Vagina (tissue), 2 donors: Measurements from ENCODE around the gene CBLL2. TPM values are rescaled to one million over a fixed set of nuclear protein-coding genes. Genes with fewer than 3 reads are reported as not detected.
"Not testable (repeated sequence)": the region's sequence is repeated elsewhere in the genome, so short reads cannot be mapped to it uniquely, and the experiment has no call there.

ENCODE experiments used
- DNase-seq, 2 donors: peaks; one replicate each; pipeline ENCODE4 v3.0.0-alpha.2; 2017; ENCODE audit errors: extremely low spot score in 2 of 2
- H3K27ac ChIP-seq: fragments of 200-600 bp; sonication (generic); one replicate; pipeline ENCODE4 v1.5.1; 2019
- H3K27me3 ChIP-seq: fragments of 200-600 bp; sonication (generic); one replicate; pipeline ENCODE4 v1.5.1; 2019
- H3K36me3 ChIP-seq, 2 donors: fragments of 200-600 bp; sonication (generic); one replicate each; pipeline ENCODE4 v1.5.1; 2017 to 2019
- H3K4me1 ChIP-seq: fragments of 200-600 bp; sonication (generic); one replicate; pipeline ENCODE4 v1.5.1; 2019
- H3K4me3 ChIP-seq, 2 donors: fragments of 200-600 bp; sonication (generic); 1 replicate in 1 of 2; 2 replicates in 1 of 2; pipeline ENCODE4 v1.5.1; 2016 to 2019
- H3K9me3 ChIP-seq: fragments of 200-600 bp; sonication (generic); one replicate; pipeline ENCODE4 v1.5.1; 2019
- POLR2A ChIP-seq, 2 donors: fragments of 450-650 bp; IDR thresholded peaks; one replicate each; pipeline ENCODE4 v1.6.1; 2017; ENCODE audit warnings: antibody characterized with exemption in 2 of 2, mild to moderate bottlenecking in 2 of 2, moderate library complexity in 2 of 2
- POLR2AphosphoS5 ChIP-seq, 2 donors: sonication (generic); formaldehyde crosslinking; IDR thresholded peaks; one replicate each; pipeline ENCODE4 v1.9.0; 2017; ENCODE audit warnings: antibody characterized with exemption in 2 of 2, mild to moderate bottlenecking in 2 of 2, low read depth in 1 of 2; ENCODE audit not compliant: insufficient read depth in 1 of 2
- intact Hi-C: fragments of 100-400 bp; cut with DNase I; formaldehyde crosslinking; loops from one replicate; pipeline ENCODE4 v1.15.1; 2023
- total RNA-seq: library from RNA; depleted of rRNA; stranded (reverse); fragments of >200 nt; gene quantifications from one replicate; pipeline ENCODE4 v1.2.3, GENCODE V29; 2016
- TF ChIP-seq, protein P1 (sequence below), 3 experiments: fragments of 450-650 bp in 2 of 3; fragments of 200-600 bp in 1 of 3; sonication (generic) in 1 of 3; IDR thresholded peaks; one replicate each; pipeline ENCODE4 v1.5.1; 2017 to 2019; ENCODE audit warnings: antibody characterized with exemption in 3 of 3, mild to moderate bottlenecking in 2 of 3, moderate library complexity in 2 of 3

The CBLL2 gene
- total RNA-seq, 1 donor from 2014 or later, result not detected

DNA sequence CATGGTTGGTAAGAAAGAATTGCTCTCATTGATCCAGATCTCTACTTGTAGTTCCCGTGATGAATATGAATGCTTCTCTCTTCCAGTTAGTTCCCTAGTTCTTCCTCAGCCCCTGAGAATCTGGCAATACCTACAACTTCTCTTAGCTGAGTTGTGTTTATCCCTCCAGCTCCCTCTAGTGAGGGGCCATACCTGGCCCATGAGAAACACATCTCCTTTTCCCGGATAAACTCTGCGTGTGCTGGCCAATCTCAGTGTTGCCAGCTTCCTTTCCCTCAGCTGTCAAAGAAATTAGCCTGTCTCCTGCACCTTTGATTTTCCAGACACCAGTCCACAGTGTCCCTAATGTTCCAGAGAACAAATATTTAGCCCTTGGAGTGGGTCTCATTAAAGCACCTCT, 5.7 kb downstream of the CBLL2 start:
- Histone ChIP-seq H3K36me3 (no peaks in the 10 kb centered on the region), H3K4me1 (no peaks in the 10 kb centered on the region), H3K4me3 (no peak overlapping the region), H3K27me3 (no peaks in the 10 kb centered on the region), H3K27ac (no peak overlapping the region), H3K9me3 (no peaks in the 10 kb centered on the region)
- TF ChIP-seq, protein P1, sequence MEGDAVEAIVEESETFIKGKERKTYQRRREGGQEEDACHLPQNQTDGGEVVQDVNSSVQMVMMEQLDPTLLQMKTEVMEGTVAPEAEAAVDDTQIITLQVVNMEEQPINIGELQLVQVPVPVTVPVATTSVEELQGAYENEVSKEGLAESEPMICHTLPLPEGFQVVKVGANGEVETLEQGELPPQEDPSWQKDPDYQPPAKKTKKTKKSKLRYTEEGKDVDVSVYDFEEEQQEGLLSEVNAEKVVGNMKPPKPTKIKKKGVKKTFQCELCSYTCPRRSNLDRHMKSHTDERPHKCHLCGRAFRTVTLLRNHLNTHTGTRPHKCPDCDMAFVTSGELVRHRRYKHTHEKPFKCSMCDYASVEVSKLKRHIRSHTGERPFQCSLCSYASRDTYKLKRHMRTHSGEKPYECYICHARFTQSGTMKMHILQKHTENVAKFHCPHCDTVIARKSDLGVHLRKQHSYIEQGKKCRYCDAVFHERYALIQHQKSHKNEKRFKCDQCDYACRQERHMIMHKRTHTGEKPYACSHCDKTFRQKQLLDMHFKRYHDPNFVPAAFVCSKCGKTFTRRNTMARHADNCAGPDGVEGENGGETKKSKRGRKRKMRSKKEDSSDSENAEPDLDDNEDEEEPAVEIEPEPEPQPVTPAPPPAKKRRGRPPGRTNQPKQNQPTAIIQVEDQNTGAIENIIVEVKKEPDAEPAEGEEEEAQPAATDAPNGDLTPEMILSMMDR (IDR thresholded peaks at IDR 0.05), result no peak
- TF ChIP-seq POLR2A (IDR thresholded peaks at IDR 0.05), result no peak
- TF ChIP-seq POLR2AphosphoS5 (IDR thresholded peaks at IDR 0.05; ENCODE audit: insufficient read depth in 1 of 2, low read depth in 1 of 2), result no peak
- DNase-seq, result no peak
- intact Hi-C loops, result no loop called here

DNA sequence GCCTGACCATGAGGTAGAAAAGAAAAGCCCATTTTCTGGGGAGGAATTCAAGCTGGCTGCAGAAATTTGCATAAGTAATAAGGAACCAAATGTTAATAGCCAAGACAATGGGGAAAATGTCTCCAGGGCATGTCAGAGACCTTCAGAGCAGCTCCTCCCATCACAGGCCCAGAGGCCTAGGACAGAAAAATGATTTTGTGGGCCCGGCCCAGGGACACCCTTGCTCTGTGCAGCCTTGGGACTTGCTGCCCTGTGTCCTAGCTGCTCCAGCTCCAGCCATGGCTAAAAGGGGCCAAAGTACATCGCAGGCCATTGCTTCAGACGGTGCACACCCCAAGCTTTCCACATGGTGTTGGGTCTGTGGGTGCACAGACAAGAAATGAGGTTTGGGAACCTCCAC, 16.5 kb downstream of the CBLL2 start:
- H3K27ac ChIP-seq, H3K9me3 ChIP-seq, H3K4me1 ChIP-seq, H3K27me3 ChIP-seq, H3K4me3 ChIP-seq, H3K36me3 ChIP-seq, DNase-seq, intact Hi-C loops: not testable (repeated sequence)

DNA sequence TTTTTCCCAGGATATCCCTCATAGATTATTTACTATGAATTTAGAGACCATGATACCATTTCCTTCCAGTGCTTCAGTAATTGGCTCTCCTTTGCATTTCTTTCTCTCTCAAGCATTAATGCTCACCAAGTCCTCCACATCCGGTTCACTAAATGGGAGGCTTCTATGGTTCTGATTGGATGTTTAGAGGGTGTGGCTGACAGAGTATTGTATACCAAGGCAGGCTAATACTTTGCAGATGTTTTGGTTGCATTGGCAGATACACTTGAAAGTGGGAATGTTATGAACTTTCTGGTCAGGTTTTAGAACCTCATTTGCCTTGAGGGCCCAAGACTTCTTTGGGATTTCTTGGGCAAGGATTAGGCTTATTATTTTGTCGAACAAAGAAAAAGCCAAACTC, 24.2 kb downstream of the CBLL2 start:
- H3K36me3 ChIP-seq, result no peaks in the 10 kb centered on the region
- H3K27me3 ChIP-seq, result no peaks in the 10 kb centered on the region
- H3K4me1 ChIP-seq, result no peaks in the 10 kb centered on the region
- H3K27ac ChIP-seq, result no peak overlapping the region
- TF ChIP-seq, protein P1 (IDR thresholded peaks at IDR 0.05), result no peak
- TF ChIP-seq POLR2A (IDR thresholded peaks at IDR 0.05), result no peak
- no peak for TF ChIP-seq POLR2AphosphoS5 (IDR thresholded peaks at IDR 0.05; ENCODE audit: insufficient read depth in 1 of 2, low read depth in 1 of 2)
- no peaks in the 10 kb centered on the region for H3K9me3 ChIP-seq
- intact Hi-C loops, result no loop called here
- no peak for DNase-seq
- no peak overlapping the region for H3K4me3 ChIP-seq

DNA sequence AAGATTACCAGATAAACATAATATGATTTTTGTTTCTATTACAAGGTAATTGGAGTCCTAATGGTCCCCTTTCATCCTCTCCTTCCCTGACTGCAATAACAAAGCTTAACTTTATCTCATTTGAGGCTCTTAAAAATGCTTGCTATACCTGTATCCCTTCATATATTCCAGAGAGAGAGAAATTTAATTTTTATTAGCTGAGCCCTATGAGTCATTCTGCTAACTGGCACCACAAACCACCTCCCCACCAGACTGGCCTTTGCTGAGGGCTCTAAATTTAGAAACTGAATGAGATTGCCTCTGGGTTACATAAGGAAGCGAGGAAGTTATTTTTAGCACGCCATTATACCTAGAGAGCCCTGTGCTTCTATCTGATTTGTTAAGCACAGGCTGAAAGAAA, 27.4 kb downstream of the CBLL2 start:
- Histone ChIP-seq H3K4me3 (no peak overlapping the region), H3K4me1 (no peaks in the 10 kb centered on the region), H3K27me3 (no peaks in the 10 kb centered on the region), H3K27ac (no peak overlapping the region), H3K9me3 (no peaks in the 10 kb centered on the region), H3K36me3 (no peaks in the 10 kb centered on the region)
- DNase-seq, result no peak
- TF ChIP-seq POLR2A (IDR thresholded peaks at IDR 0.05), result no peak
- TF ChIP-seq, protein P1 (IDR thresholded peaks at IDR 0.05), result no peak
- TF ChIP-seq POLR2AphosphoS5 (IDR thresholded peaks at IDR 0.05; ENCODE audit: insufficient read depth in 1 of 2, low read depth in 1 of 2), result no peak
- intact Hi-C loops, result no loop called here

DNA sequence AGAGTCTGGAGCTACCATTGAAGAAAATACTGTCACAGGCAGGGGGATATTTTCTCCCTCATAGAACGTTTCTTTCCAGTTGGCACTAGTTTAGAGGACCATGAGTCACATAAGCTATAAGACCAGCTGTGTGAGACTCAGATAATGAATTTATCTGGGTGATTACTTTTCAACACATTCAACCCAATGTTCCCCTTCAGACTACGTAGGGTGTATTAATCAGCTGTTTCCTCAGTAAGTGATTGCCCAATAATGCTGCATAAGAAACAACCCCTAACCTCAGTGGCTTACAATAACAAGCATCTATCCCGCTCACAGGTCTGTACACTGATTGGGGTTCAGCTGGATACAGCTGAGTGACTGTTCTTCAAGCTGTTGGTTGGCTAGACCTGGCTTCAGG, 38.1 kb downstream of the CBLL2 start:
- Histone ChIP-seq H3K4me3 (no peak overlapping the region), H3K27me3 (no peaks in the 10 kb centered on the region), H3K27ac (no peak overlapping the region), H3K9me3 (no peaks in the 10 kb centered on the region), H3K4me1 (no peaks in the 10 kb centered on the region), H3K36me3 (no peaks in the 10 kb centered on the region)
- DNase-seq, result no peak
- TF ChIP-seq POLR2AphosphoS5 (IDR thresholded peaks at IDR 0.05; ENCODE audit: insufficient read depth in 1 of 2, low read depth in 1 of 2), result no peak
- TF ChIP-seq, protein P1 (IDR thresholded peaks at IDR 0.05), result no peak
- TF ChIP-seq POLR2A (IDR thresholded peaks at IDR 0.05), result no peak
- intact Hi-C loops, result no loop called here

DNA sequence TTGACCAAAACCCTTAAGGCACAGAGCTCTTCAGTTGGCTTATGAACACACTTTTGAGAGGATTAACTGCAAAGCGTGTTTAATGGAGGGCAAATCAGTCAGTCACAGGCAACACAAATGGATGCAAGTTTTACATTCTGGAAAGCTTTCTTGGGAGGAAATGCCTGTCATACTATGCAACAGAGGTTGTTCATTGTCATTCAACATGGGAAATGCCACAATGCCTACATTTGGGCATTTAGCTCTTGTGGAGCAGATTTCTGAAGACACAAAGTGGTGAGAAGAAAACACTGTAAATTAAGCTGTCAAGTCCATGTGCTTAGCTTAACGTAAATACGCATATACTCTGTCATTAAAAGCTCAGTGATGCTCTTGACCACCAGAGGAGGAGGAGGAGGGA, 41.1 kb downstream of the CBLL2 start:
- H3K36me3 ChIP-seq, result no peaks in the 10 kb centered on the region
- TF ChIP-seq, protein P1 (IDR thresholded peaks at IDR 0.05), result no peak
- TF ChIP-seq POLR2A (IDR thresholded peaks at IDR 0.05), result no peak
- no peak for TF ChIP-seq POLR2AphosphoS5 (IDR thresholded peaks at IDR 0.05; ENCODE audit: insufficient read depth in 1 of 2, low read depth in 1 of 2)
- intact Hi-C loops, result no loop called here
- no peaks in the 10 kb centered on the region for H3K4me1 ChIP-seq
- no peak for DNase-seq
- H3K4me3 ChIP-seq, result no peak overlapping the region
- H3K9me3 ChIP-seq, result no peaks in the 10 kb centered on the region
- no peaks in the 10 kb centered on the region for H3K27me3 ChIP-seq
- no peak overlapping the region for H3K27ac ChIP-seq
